ENCODE results near the gene NRXN3.
"Not testable (repeated sequence)": the region's sequence is repeated elsewhere in the genome, so short reads cannot be mapped to it uniquely, and the experiment has no call there.

The NRXN3 gene

GRCh38 chr14:79764323-79764722, 1594.2 kb downstream of the NRXN3 start:
- no peak for DNase-seq (ENCODE audit: extremely low spot score)
- POLR2A ChIA-PET: no interaction called here
- TF ChIP-seq TARDBP (IDR thresholded peaks at IDR 0.05) (no peak), FOXM1 (IDR thresholded peaks at IDR 0.05; ENCODE audit: borderline replicate concordance) (no peak)
- CTCF ChIA-PET: no interaction called here

- POLR2A ChIA-PET: no interaction called here
Measured at GRCh38 chr14:79766511-79766910, 1596.3 kb downstream of the NRXN3 start.

DNA sequence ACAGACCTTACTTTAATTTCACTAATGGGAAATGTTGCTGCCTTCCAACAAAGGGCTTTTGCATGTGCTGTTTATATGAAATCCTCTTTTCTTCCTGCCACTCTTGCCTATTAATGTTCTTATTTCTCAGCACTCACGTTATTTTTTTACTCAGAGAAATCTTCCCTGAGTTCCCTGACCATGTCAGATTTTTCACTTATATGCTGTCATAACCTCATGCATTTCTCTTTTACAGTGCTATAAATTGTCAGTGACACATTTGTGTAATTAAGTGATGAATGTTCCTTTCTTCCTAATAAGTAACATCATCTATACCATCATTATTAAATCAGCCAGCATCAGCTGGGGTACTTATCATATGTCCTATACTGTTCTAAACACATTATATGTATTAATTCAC, 1597.1 kb downstream of the NRXN3 start:
- no peak for DNase-seq (ENCODE audit: extremely low spot score)
- CTCF ChIA-PET: no interaction called here
- TF ChIP-seq CTBP1 (IDR thresholded peaks at IDR 0.05; ENCODE audit: borderline replicate concordance) (no peak), SP1 (IDR thresholded peaks at IDR 0.05) (no peak)
- POLR2A ChIA-PET: no interaction called here

More at GRCh38 chr14:79766511-79766910, 1596.3 kb downstream of the NRXN3 start:
- no peak for DNase-seq (ENCODE audit: extremely low spot score)
- no peak for TF ChIP-seq FOXA1 (IDR thresholded peaks at IDR 0.05)
- no peak for TF ChIP-seq HDGF (IDR thresholded peaks at IDR 0.05; ENCODE audit: borderline replicate concordance)
- TF ChIP-seq TARDBP (IDR thresholded peaks at IDR 0.05): no peak
- no peak for TF ChIP-seq L3MBTL2 (conservative IDR thresholded peaks at IDR 0.05)
- no peak for TF ChIP-seq CTBP1 (IDR thresholded peaks at IDR 0.05; ENCODE audit: borderline replicate concordance)
- TF ChIP-seq ARNT (IDR thresholded peaks at IDR 0.05): no peak
- no peak for TF ChIP-seq SUZ12 (IDR thresholded peaks at IDR 0.05)
- TF ChIP-seq SP1 (IDR thresholded peaks at IDR 0.05): no peak
- TF ChIP-seq BHLHE40 (IDR thresholded peaks at IDR 0.05; ENCODE audit: borderline replicate concordance): no peak
- TF ChIP-seq FOXM1 (IDR thresholded peaks at IDR 0.05; ENCODE audit: borderline replicate concordance): no peak
- no peak for TF ChIP-seq FOXK2 (IDR thresholded peaks at IDR 0.05)
- CTCF ChIA-PET: interaction anchor here (0.6 kb wide), 1 partner anchor 1499 kb away, joined by 5 read pairs; no protein-coding TSS in a partner anchor

- DNase-seq (ENCODE audit: extremely low spot score); POLR2A ChIA-PET; CTCF ChIA-PET: not testable (repeated sequence)
Measured at GRCh38 chr14:79767721-79768120, 1597.5 kb downstream of the NRXN3 start.

GRCh38 chr14:79781882-79782281, 1611.7 kb downstream of the NRXN3 start:
- DNase-seq (ENCODE audit: extremely low spot score): no peak
- no peak for TF ChIP-seq ZNF384 (IDR thresholded peaks at IDR 0.05)
- TF ChIP-seq SP1 (IDR thresholded peaks at IDR 0.05): no peak
- no peak for TF ChIP-seq FOXM1 (IDR thresholded peaks at IDR 0.05; ENCODE audit: borderline replicate concordance)
- TF ChIP-seq L3MBTL2 (conservative IDR thresholded peaks at IDR 0.05): no peak
- TF ChIP-seq CTBP1 (IDR thresholded peaks at IDR 0.05; ENCODE audit: borderline replicate concordance): no peak
- no peak for TF ChIP-seq ARNT (IDR thresholded peaks at IDR 0.05)
- no peak for TF ChIP-seq LEF1 (IDR thresholded peaks at IDR 0.05; ENCODE audit: borderline replicate concordance)
- TF ChIP-seq TARDBP (IDR thresholded peaks at IDR 0.05): no peak
- no peak for TF ChIP-seq SUZ12 (IDR thresholded peaks at IDR 0.05)
- no peak for TF ChIP-seq FOXK2 (IDR thresholded peaks at IDR 0.05)
- no peak for TF ChIP-seq BHLHE40 (IDR thresholded peaks at IDR 0.05; ENCODE audit: borderline replicate concordance)
- no peak for TF ChIP-seq HDGF (IDR thresholded peaks at IDR 0.05; ENCODE audit: borderline replicate concordance)
- TF ChIP-seq, protein P1, sequence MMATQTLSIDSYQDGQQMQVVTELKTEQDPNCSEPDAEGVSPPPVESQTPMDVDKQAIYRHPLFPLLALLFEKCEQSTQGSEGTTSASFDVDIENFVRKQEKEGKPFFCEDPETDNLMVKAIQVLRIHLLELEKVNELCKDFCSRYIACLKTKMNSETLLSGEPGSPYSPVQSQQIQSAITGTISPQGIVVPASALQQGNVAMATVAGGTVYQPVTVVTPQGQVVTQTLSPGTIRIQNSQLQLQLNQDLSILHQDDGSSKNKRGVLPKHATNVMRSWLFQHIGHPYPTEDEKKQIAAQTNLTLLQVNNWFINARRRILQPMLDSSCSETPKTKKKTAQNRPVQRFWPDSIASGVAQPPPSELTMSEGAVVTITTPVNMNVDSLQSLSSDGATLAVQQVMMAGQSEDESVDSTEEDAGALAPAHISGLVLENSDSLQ (IDR thresholded peaks at IDR 0.05): no peak
- TF ChIP-seq NFRKB (IDR thresholded peaks at IDR 0.05): no peak
- ChIA-PET POLR2A (no interaction called here), CTCF (no interaction called here)

DNA sequence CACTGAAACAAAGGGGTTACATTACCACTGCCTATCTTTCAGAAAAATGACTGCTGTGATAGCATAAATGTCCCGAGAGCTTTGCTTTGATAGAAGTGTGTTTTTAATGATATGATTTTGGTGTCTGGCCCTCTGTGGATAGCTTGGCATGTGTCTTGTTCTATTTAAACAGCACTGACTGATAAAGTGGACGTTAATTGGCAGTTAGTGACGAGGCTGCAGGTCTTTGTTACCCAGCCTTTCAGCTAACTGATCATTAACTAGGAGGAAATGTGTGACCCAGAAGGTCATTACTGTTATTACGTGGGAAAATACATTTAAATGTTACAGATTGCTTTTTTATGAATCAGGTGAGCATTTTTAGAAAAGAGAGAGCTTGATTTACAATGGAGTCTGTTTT, 1612.9 kb downstream of the NRXN3 start:
- ChIA-PET CTCF (no interaction called here), POLR2A (no interaction called here)
- no peak for TF ChIP-seq CTBP1 (IDR thresholded peaks at IDR 0.05; ENCODE audit: borderline replicate concordance)
- no peak for DNase-seq (ENCODE audit: extremely low spot score)

DNA sequence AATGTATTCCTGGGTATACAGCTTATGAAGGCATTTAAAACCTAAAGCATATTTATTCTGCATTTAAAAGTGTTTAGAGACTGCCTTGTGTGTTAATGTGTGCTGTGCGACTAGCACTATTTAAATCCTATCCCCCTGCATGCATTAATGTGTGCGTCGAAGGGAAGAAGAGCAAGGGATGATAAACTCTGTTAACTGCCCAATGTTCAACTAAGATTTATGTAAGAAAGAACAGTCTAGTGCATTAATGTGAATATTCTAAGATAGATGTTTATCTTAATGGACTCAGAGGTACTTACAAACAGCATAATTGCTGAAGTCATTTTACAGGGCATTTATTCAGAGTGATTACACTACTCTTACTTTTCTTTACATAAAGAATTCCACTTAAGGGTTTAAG, 1616.3 kb downstream of the NRXN3 start:
- DNase-seq (ENCODE audit: extremely low spot score): no peak
- ChIA-PET POLR2A (no interaction called here), CTCF (no interaction called here)
- TF ChIP-seq HDGF (IDR thresholded peaks at IDR 0.05; ENCODE audit: borderline replicate concordance): no peak
- no peak for TF ChIP-seq FOXM1 (IDR thresholded peaks at IDR 0.05; ENCODE audit: borderline replicate concordance)
- TF ChIP-seq TARDBP (IDR thresholded peaks at IDR 0.05): no peak
- TF ChIP-seq BHLHE40 (IDR thresholded peaks at IDR 0.05; ENCODE audit: borderline replicate concordance): no peak
- no peak for TF ChIP-seq NFRKB (IDR thresholded peaks at IDR 0.05)
- no peak for TF ChIP-seq ARNT (IDR thresholded peaks at IDR 0.05)
- no peak for TF ChIP-seq ELF4 (IDR thresholded peaks at IDR 0.05)
- TF ChIP-seq SP1 (IDR thresholded peaks at IDR 0.05): no peak
- TF ChIP-seq FOXA1 (IDR thresholded peaks at IDR 0.05): no peak

DNA sequence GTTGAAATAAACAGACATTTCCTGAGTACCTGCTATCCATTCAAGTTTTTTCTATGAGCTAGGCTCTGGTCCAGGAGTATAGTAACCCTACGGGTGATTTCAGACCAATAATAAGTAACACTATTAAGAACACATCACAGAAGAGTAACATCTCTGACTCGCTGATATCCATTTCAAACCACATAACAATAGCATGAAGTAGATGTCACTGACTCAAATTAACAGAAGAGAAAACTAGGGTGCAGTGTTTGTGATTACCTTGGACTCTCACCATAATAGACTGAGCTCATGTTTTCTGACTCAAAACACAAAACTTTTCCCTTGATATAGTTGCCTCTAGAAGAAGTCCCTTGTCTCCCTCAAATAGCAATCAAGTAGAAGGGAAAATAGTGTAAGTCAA, 1618.2 kb downstream of the NRXN3 start:
- TF ChIP-seq, protein P1 (IDR thresholded peaks at IDR 0.05): no peak
- TF ChIP-seq ARNT (IDR thresholded peaks at IDR 0.05) (no peak), TARDBP (IDR thresholded peaks at IDR 0.05) (no peak), BHLHE40 (IDR thresholded peaks at IDR 0.05; ENCODE audit: borderline replicate concordance) (no peak), FOXM1 (IDR thresholded peaks at IDR 0.05; ENCODE audit: borderline replicate concordance) (no peak), SP1 (IDR thresholded peaks at IDR 0.05) (no peak), HDGF (IDR thresholded peaks at IDR 0.05; ENCODE audit: borderline replicate concordance) (no peak)
- no peak for DNase-seq (ENCODE audit: extremely low spot score)
- CTCF ChIA-PET: no interaction called here
- POLR2A ChIA-PET: no interaction called here

Data from HEK293T (cell line).